Ovary (tissue), 9 donors: Measurements from ENCODE around the gene BANK1. TPM values are rescaled to one million over a fixed set of nuclear protein-coding genes. Genes with fewer than 3 reads are reported as not detected.

Experiments used
- DNase-seq, 5 donors: peaks; one replicate each; pipeline ENCODE4 v3.0.0-alpha.2; 2019 to 2020
- H3K27ac ChIP-seq, 2 donors: fragments of 200-600 bp; one replicate each; pipeline versions ENCODE4 v1.5.1 to v1.8.0; 2019 to 2022
- H3K27me3 ChIP-seq: fragments of 200-600 bp; one replicate; pipeline ENCODE4 v1.8.0; 2022
- H3K36me3 ChIP-seq: fragments of 200-600 bp; sonication (generic); one replicate; pipeline ENCODE4 v1.5.1; 2019
- H3K4me1 ChIP-seq: one replicate; pipeline ENCODE4 v1.8.1; 2013; ENCODE audit warnings: mild to moderate bottlenecking, moderate library complexity; ENCODE audit not compliant: insufficient read depth
- H3K4me3 ChIP-seq: fragments of 200-600 bp; sonication (generic); one replicate; pipeline ENCODE4 v1.5.1; 2017
- H3K9me3 ChIP-seq, 2 donors: fragments of 200-600 bp in 1 of 2; sonication (generic) in 1 of 2; one replicate each; pipeline versions ENCODE4 v1.5.1 to v1.8.1; 2013 to 2019; ENCODE audit warnings: mild to moderate bottlenecking in 1 of 2, moderate library complexity in 1 of 2
- CTCF ChIP-seq, 3 donors: fragments of 450-650 bp in 2 of 3; fragments of 200-600 bp in 1 of 3; IDR thresholded peaks; one replicate each; pipeline versions ENCODE4 v1.5.1 to v1.8.0; 2016 to 2022; ENCODE audit warnings: antibody characterized with exemption in 3 of 3, mild to moderate bottlenecking in 1 of 3
- EP300 ChIP-seq: sonication (generic); formaldehyde crosslinking; IDR thresholded peaks from one replicate; pipeline ENCODE4 v1.6.1; 2017; ENCODE audit warnings: antibody characterized with exemption
- POLR2A ChIP-seq: fragments of 450-650 bp; IDR thresholded peaks from one replicate; pipeline ENCODE4 v1.6.1; 2017; ENCODE audit warnings: antibody characterized with exemption, mild to moderate bottlenecking, moderate library complexity
- WGBS, 3 donors: extraction: QIAGEN DNeasy Blood & Tissue Kit in 1 of 3; methylation state at CpG; one replicate each; pipeline versions ENCODE4 v1.1.5 to v1.1.7; 2013 to 2017; 5-methylcytosine and 5-hydroxymethylcytosine counted together
- intact Hi-C, 4 donors: fragments of 100-400 bp; cut with DNase I; formaldehyde crosslinking; loops; one replicate each; pipeline versions ENCODE4 v1.11.0 to v1.15.1; 2022 to 2023
- polyA plus RNA-seq, 2 donors: library from polyadenylated mRNA; stranded (reverse); fragments of 200-250 nt in 1 of 2; fragments of 350-450 nt in 1 of 2; fragmentation: Illumina TruSeq in 1 of 2; extraction: RNeasy Lipid Tissue Mini Kit (QIAGEN cat#74804) in 1 of 2; gene quantifications; one replicate each; pipeline ENCODE4 v1.2.3, GENCODE V29; 2013 to 2014
- total RNA-seq, 7 donors: library from RNA; depleted of rRNA in 2 of 7; stranded (reverse); fragments of >200 nt in 2 of 7; fragmentation: NEBNext Ultra II Directional in 3 of 7; extraction: Animal tissue kit (Norgen Biotek cat#: 25700) in 3 of 7; gene quantifications; one replicate each; pipeline versions ENCODE4 v1.1.0 to v1.2.4, GENCODE V29; 2016 to 2023
- donor health status: DM: no; HTN: no; CAD: no; lungs with moderate emphysema.
- donor health status: DM: no; HTN: no; CAD: no.
- donor health status: Bipolar disorder and iron deficiency.
- donor health status: DM: yes; HTN: yes; CAD: no.
- donor health status: DM: no; HTN: no; CAD: no.
- donor health status: DM: yes; HTN: yes; CAD: no.

The BANK1 gene
- total and polyA plus RNA-seq, 9 donors = 0.10 to 3.7 (median 0.36) TPM

- TF ChIP-seq EP300 (no peak), POLR2A (no peak), CTCF (IDR thresholded peaks at IDR 0.05) (no peak)
- DNase-seq = no peak
- Histone ChIP-seq H3K4me3 (no peak overlapping the region), H3K36me3 (no peaks in the 10 kb centered on the region), H3K9me3 (no peaks in the 10 kb centered on the region), H3K27me3 (no peaks in the 10 kb centered on the region), H3K4me1 (no peaks in the 10 kb centered on the region), H3K27ac (no peak overlapping the region)
- WGBS, 3 donors = 74 to 85% (median 79%) methylated on average over 2 of the region's 2 CpGs
- intact Hi-C loops = no loop called here
Measured at GRCh38 chr4:101762025-101762424, 28.5 kb upstream of the BANK1 start.

- 48 to 51% (median 50%) methylated on average over 2 of the region's 2 CpGs for WGBS, 3 donors
- H3K4me3 ChIP-seq = no peak overlapping the region
- no peaks in the 10 kb centered on the region for H3K27me3 ChIP-seq
- no peaks in the 10 kb centered on the region for H3K9me3 ChIP-seq
- H3K27ac ChIP-seq = no peak overlapping the region
- no peak for DNase-seq
- H3K36me3 ChIP-seq = no peaks in the 10 kb centered on the region
- intact Hi-C loops = no loop called here
- no peak for TF ChIP-seq POLR2A
- TF ChIP-seq EP300 = no peak
- no peak for TF ChIP-seq CTCF (IDR thresholded peaks at IDR 0.05)
- H3K4me1 ChIP-seq = no peaks in the 10 kb centered on the region
Measured at GRCh38 chr4:101762534-101762933, 28.0 kb upstream of the BANK1 start.

GRCh38 chr4:101763576-101763975 lies 27.0 kb upstream of the BANK1 start:
- intact Hi-C loops = no loop called here
- no peaks in the 10 kb centered on the region for H3K36me3 ChIP-seq
- WGBS, 3 donors = 91 to 94% (median 92%) methylated on average over 1 of the region's 1 CpG
- H3K27me3 ChIP-seq = no peaks in the 10 kb centered on the region
- no peak overlapping the region for H3K27ac ChIP-seq
- H3K4me1 ChIP-seq = no peaks in the 10 kb centered on the region
- no peaks in the 10 kb centered on the region for H3K9me3 ChIP-seq
- no peak overlapping the region for H3K4me3 ChIP-seq
- DNase-seq = no peak
- TF ChIP-seq POLR2A = no peak

- 29 to 46% (median 36%) methylated on average over 1 of the region's 1 CpG for whole genome bisulfite sequencing, 3 donors
- H3K4me1 ChIP-seq = no peaks in the 10 kb centered on the region
- H3K27ac ChIP-seq = no peak overlapping the region
- intact Hi-C loops = no loop called here
- H3K9me3 ChIP-seq = no peaks in the 10 kb centered on the region
- H3K4me3 ChIP-seq = no peak overlapping the region
- no peak for DNase-seq
- TF ChIP-seq POLR2A = no peak
- TF ChIP-seq CTCF (IDR thresholded peaks at IDR 0.05) = no peak
- TF ChIP-seq EP300 = no peak
- H3K27me3 ChIP-seq = no peaks in the 10 kb centered on the region
- H3K36me3 ChIP-seq = no peaks in the 10 kb centered on the region
Measured at GRCh38 chr4:101774807-101775206, 15.7 kb upstream of the BANK1 start.

GRCh38 chr4:101777431-101777830 lies 13.1 kb upstream of the BANK1 start:
- DNase-seq = no peak
- 74 to 92% (median 91%) methylated on average over 1 of the region's 1 CpG for WGBS, 3 donors
- Histone ChIP-seq H3K4me3 (no peak overlapping the region), H3K9me3 (no peaks in the 10 kb centered on the region), H3K4me1 (no peaks in the 10 kb centered on the region), H3K36me3 (no peaks in the 10 kb centered on the region), H3K27me3 (no peaks in the 10 kb centered on the region), H3K27ac (no peak overlapping the region)
- TF ChIP-seq EP300 = no peak
- no peak for TF ChIP-seq POLR2A
- no peak for TF ChIP-seq CTCF (IDR thresholded peaks at IDR 0.05)
- intact Hi-C loops = no loop called here
